Activated B cell treated with CpG ODN at 0.5 μM for 24 hours (primary cell): ENCODE measurements around the gene LRRC27. TPM values are rescaled to one million over a fixed set of nuclear protein-coding genes. Genes with fewer than 3 reads are reported as not detected.
"Not testable (repeated sequence)": the region's sequence is repeated elsewhere in the genome, so short reads cannot be mapped to it uniquely, and the experiment has no call there.

Source experiments
- ATAC-seq: fragments of 200-7000 bp; cut with Tn5 transposase; one replicate; pipeline ENCODE4 v1.10.0; 2021; ENCODE audit warnings: low read depth, mild to moderate bottlenecking, moderate library complexity
- CTCF ChIA-PET: fragments of 350-600 bp; sonication (Branson Sonifier 250); formaldehyde crosslinking; loops from one replicate; lab custom pipeline; 2021; ENCODE audit warnings: antibody characterized with exemption; lab: Charles Lee
- POLR2A ChIA-PET: fragments of 350-600 bp; sonication (Branson Sonifier 250); formaldehyde crosslinking; loops from one replicate; lab custom pipeline; 2021; ENCODE audit warnings: antibody characterized with exemption; lab: Charles Lee
- DNase-seq: peaks from one replicate; pipeline ENCODE4 v3.0.0; 2022
- H3K27ac Mint-ChIP-seq: one replicate; pipeline ENCODE4 v1.8.0; 2020; ENCODE audit warnings: mixed read lengths
- H3K27me3 Mint-ChIP-seq: one replicate; pipeline ENCODE4 v1.8.0; 2021; ENCODE audit warnings: mixed read lengths
- H3K36me3 Mint-ChIP-seq: one replicate; pipeline ENCODE4 v1.8.0; 2021; ENCODE audit warnings: low read depth, mixed read lengths
- H3K4me1 Mint-ChIP-seq: one replicate; pipeline ENCODE4 v1.8.0; 2021; ENCODE audit warnings: mixed read lengths
- H3K4me3 Mint-ChIP-seq: one replicate; pipeline ENCODE4 v1.8.0; 2020; ENCODE audit warnings: mild to moderate bottlenecking, mixed read lengths
- H3K9me3 Mint-ChIP-seq: one replicate; pipeline ENCODE4 v1.8.0; 2020; ENCODE audit warnings: mixed read lengths
- CTCF ChIP-seq: fragments of 200-600 bp; IDR thresholded peaks from one replicate; pipeline ENCODE4 v1.8.0; 2022; ENCODE audit warnings: antibody characterized with exemption, mild to moderate bottlenecking
- intact Hi-C: fragments of 100-400 bp; cut with micrococcal nuclease; formaldehyde crosslinking; loops from one replicate; pipeline ENCODE4 v1.15.1; 2024
- total RNA-seq: library from RNA; stranded (reverse); gene quantifications from 2 replicates; pipeline ENCODE4 v1.2.3, GENCODE V29; 2022

LRRC27 gene
- total RNA-seq, 1 donor from 2014 or later, result 15.2 TPM

GRCh38 chr10:132314336-132314735 is 17.7 kb upstream of the LRRC27 start:
- Mint-ChIP-seq H3K27me3 (no peaks in the 10 kb centered on the region), H3K27ac (no peak overlapping the region), H3K4me1 (no peaks in the 10 kb centered on the region), H3K36me3 (no peaks in the 10 kb centered on the region), H3K9me3 (peaks cover 3% of the 10 kb centered on the region), H3K4me3 (no peak overlapping the region)
- DNase-seq (no peak), ATAC-seq (no peak)
- intact Hi-C loops, result no loop called here
- POLR2A ChIA-PET, result no interaction called here
- TF ChIP-seq CTCF, result no peak
- CTCF ChIA-PET, result no interaction called here

- H3K27me3 Mint-ChIP-seq, H3K4me3 Mint-ChIP-seq, H3K27ac Mint-ChIP-seq, DNase-seq, H3K9me3 Mint-ChIP-seq, ATAC-seq, CTCF ChIA-PET, H3K4me1 Mint-ChIP-seq, H3K36me3 Mint-ChIP-seq, intact Hi-C loops, POLR2A ChIA-PET: not testable (repeated sequence)
Measured at GRCh38 chr10:132314881-132315280, 17.1 kb upstream of the LRRC27 start.

GRCh38 chr10:132316133-132316532 is 15.9 kb upstream of the LRRC27 start:
- ChIA-PET POLR2A (interaction anchor here (0.6 kb wide), 1 partner anchor 14 kb away, joined by 3 read pairs; no protein-coding TSS in a partner anchor), CTCF (no interaction called here)
- ATAC-seq, result no peak
- no peak overlapping the region for H3K27ac Mint-ChIP-seq
- no peaks in the 10 kb centered on the region for H3K27me3 Mint-ChIP-seq
- no peak for TF ChIP-seq CTCF
- no peak for DNase-seq
- peaks cover 6% of the 10 kb centered on the region for H3K4me1 Mint-ChIP-seq
- intact Hi-C loops, result no loop called here
- no peaks in the 10 kb centered on the region for H3K36me3 Mint-ChIP-seq
- peaks cover 3% of the 10 kb centered on the region for H3K9me3 Mint-ChIP-seq
- H3K4me3 Mint-ChIP-seq, result no peak overlapping the region

- POLR2A ChIA-PET, result interaction anchor here (0.8 kb wide), 1 partner anchor 885 kb away, joined by 5 read pairs; no protein-coding TSS in a partner anchor
- intact Hi-C loops, CTCF ChIA-PET, H3K9me3 Mint-ChIP-seq, H3K27me3 Mint-ChIP-seq, H3K27ac Mint-ChIP-seq, H3K36me3 Mint-ChIP-seq, ATAC-seq, H3K4me1 Mint-ChIP-seq, DNase-seq, H3K4me3 Mint-ChIP-seq: not testable (repeated sequence)
Measured at GRCh38 chr10:132317477-132317876, 14.5 kb upstream of the LRRC27 start.

DNA sequence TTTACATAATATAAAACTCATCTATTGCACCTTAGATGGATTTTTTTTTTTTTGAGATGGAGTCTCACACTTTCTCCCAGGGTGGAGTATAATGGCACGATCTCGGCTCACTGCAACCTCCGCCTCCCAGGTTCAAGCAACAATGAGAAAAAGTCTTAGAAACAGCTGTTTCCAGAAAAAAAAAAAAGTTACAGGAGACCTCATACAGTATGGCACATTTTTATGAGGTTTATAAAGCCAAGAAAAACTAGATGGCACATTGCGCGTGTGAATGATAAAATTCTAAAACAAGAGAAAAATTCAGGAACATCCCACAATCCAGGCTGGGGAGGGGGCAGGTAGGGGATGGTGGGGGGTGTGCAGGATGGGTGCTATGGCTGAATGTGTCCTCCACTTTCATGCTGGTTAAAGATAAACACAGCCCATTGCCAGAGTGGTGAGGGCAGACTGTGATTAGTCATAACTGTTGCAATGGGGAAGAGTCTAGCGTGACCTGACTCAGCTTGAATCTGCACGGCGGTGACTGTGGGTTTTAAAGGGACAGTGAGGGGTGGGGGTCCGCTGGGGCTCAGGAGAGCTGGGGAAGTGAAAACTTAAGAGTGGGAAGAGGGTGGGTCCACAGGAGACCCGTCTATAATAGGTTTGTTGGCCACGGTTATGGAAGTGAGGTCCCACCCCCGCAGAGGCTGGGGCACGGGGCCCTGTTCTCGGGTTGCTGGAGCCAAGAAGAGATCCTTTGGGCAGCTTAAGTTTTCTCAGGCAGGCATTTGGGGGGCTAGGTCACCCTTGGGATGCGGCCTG is 11.9 kb upstream of the LRRC27 start:
- POLR2A ChIA-PET, result interaction anchor here (1.2 kb wide), 1 partner anchor 11 kb away, joined by 4 read pairs; the partner anchor contains the start of gene LRRC27

More for the DNA sequence above, 11.9 kb upstream of the LRRC27 start:
- TF ChIP-seq CTCF, result no peak
- DNase-seq, result no peak
- intact Hi-C loops, result loop anchor here (1.0 kb wide), 1 partner anchor 12 kb away; the partner anchor contains the start of gene LRRC27
- peak; percentile 93 for ATAC-seq
- CTCF ChIA-PET, result no interaction called here
- Mint-ChIP-seq H3K4me1 (peaks cover 10% of the 10 kb centered on the region), H3K27me3 (no peaks in the 10 kb centered on the region), H3K9me3 (no peaks in the 10 kb centered on the region), H3K4me3 (no peak overlapping the region), H3K27ac (peak overlapping the region; percentile 50), H3K36me3 (peaks cover 15% of the 10 kb centered on the region)
